Tibial nerve (tissue), 4 donors: Measurements from ENCODE around the gene LONP1.
"Not testable (repeated sequence)": the region's sequence is repeated elsewhere in the genome, so short reads cannot be mapped to it uniquely, and the experiment has no call there.

ENCODE experiments used
- CTCF ChIP-seq, 5 experiments: fragments of 200-600 bp in 3 of 5; fragments of 450-650 bp in 2 of 5; sonication (generic) in 3 of 5; IDR thresholded peaks; one replicate each; pipeline ENCODE4 v1.5.1; 2016 to 2019; ENCODE audit warnings: antibody characterized with exemption in 5 of 5, mild to moderate bottlenecking in 3 of 5, moderate library complexity in 2 of 5
- EP300 ChIP-seq, 2 donors: sonication (generic); formaldehyde crosslinking; IDR thresholded peaks; one replicate each; pipeline ENCODE4 v1.6.1; 2017; ENCODE audit warnings: antibody characterized with exemption in 2 of 2, mild to moderate bottlenecking in 1 of 2
- POLR2A ChIP-seq, 2 donors: fragments of 450-650 bp; IDR thresholded peaks; one replicate each; pipeline ENCODE4 v1.6.1; 2017; ENCODE audit warnings: antibody characterized with exemption in 2 of 2, mild to moderate bottlenecking in 2 of 2, moderate library complexity in 2 of 2

- TF ChIP-seq CTCF, POLR2A, EP300 (IDR thresholded peaks at IDR 0.05): not testable (repeated sequence)
These were observed 29.0 kb upstream of the LONP1 start for GRCh38 chr19:5748920-5749319.
